ENCODE measurements around the gene TBP. TPM values are rescaled to one million over a fixed set of nuclear protein-coding genes. Genes with fewer than 3 reads are reported as not detected.

TBP gene
- 6.4 and 9.3 TPM in 2 replicates for total RNA-seq

GRCh38 chr6:170554013-170554795 is at the start of gene TBP:
TSS of gene TBP (plus strand) at chr6:170554369. CDS start at chr6:170557030, 2,661 bp downstream.

GRCh38 chr6:170552765-170553533 is 1.2 kb upstream of the TBP start, which contains the start of gene PSMB1:
TSS of gene PSMB1 (minus strand) at chr6:170553307. CDS start at chr6:170553242, 65 bp downstream.

GRCh38 chr6:170584181-170584953 is 30.2 kb downstream of the TBP start, which contains the start of gene PDCD2:
TSS of gene PDCD2 (minus strand) at chr6:170584637. CDS start at chr6:170584581, 56 bp downstream.

Other genes starting within 250 kb of the TBP start
- 13.4 and 17.7 TPM in 2 replicates for gene FAM120B, start 247.6 kb upstream of the TBP start, total RNA-seq
- gene PSMB1, start 1.1 kb upstream of the TBP start, total RNA-seq = 270 and 365 TPM in 2 replicates
- gene PDCD2, start 30.3 kb downstream of the TBP start, total RNA-seq = 43.1 and 45.6 TPM in 2 replicates